K562 (cell line): ENCODE data around the gene PRDX2. TPM values are rescaled to one million over a fixed set of nuclear protein-coding genes. Genes with fewer than 3 reads are reported as not detected.

ENCODE experiments used
- ATF1 ChIP-seq, 2 experiments: fragments of 450-650 bp in 1 of 2; IDR thresholded peaks; 2 replicates each; pipeline ENCODE4 v1.6.1; 2016; ENCODE audit warnings: missing compliant biosample characterization in 1 of 2, missing genetic modification characterization in 1 of 2
- CREB1 ChIP-seq, 2 experiments: sonication (generic) in 1 of 2; formaldehyde crosslinking in 1 of 2; IDR thresholded peaks; 2 replicates each; pipeline versions ENCODE4 v1.6.1 to v1.8.0; 2012 to 2022; ENCODE audit warnings: inconsistent platforms in 1 of 2, mild to moderate bottlenecking in 1 of 2, missing genetic modification reagents in 1 of 2, moderate library complexity in 1 of 2
- CREM ChIP-seq: IDR thresholded peaks from 2 replicates; pipeline ENCODE4 v1.6.1; 2014; ENCODE audit warnings: antibody characterized with exemption, low read depth
- E2F1 ChIP-seq: sonication (generic); formaldehyde crosslinking; IDR thresholded peaks from 2 replicates; pipeline ENCODE4 v1.8.1; 2023; ENCODE audit warnings: mild to moderate bottlenecking, missing genetic modification reagents, moderate library complexity
- EGR1 ChIP-seq: fragments of 450-650 bp; conservative IDR thresholded peaks from 2 replicates; pipeline ENCODE4 v1.6.1; 2017; ENCODE audit warnings: mild to moderate bottlenecking
- EP400 ChIP-seq: fragments of 450-650 bp; IDR thresholded peaks from 2 replicates; pipeline ENCODE4 v1.6.1; 2017; ENCODE audit warnings: antibody characterized with exemption, mild to moderate bottlenecking, moderate library complexity
- ETV6 ChIP-seq, 3 experiments: fragments of 150-350 bp in 1 of 3; sonication (generic) in 1 of 3; formaldehyde crosslinking in 1 of 3; IDR thresholded peaks; 2 replicates each; pipeline versions ENCODE4 v1.6.1 to v1.8.0; 2014 to 2022; ENCODE audit warnings: borderline replicate concordance in 2 of 3, low read depth in 2 of 3, antibody characterized with exemption in 1 of 3, low read length in 1 of 3, mild to moderate bottlenecking in 1 of 3, missing genetic modification reagents in 1 of 3
- FUS ChIP-seq: fragments of 200-400 bp; formaldehyde crosslinking; optimal IDR thresholded peaks from 2 replicates; pipeline ENCODE3; 2017; ENCODE audit warnings: low read depth, low read length
- HDAC2 ChIP-seq: fragments of 450-650 bp; IDR thresholded peaks from 2 replicates; pipeline ENCODE4 v1.6.1; 2016; ENCODE audit warnings: mild to moderate bottlenecking
- HDAC6 ChIP-seq: IDR thresholded peaks from 2 replicates; pipeline ENCODE4 v1.6.1; 2012; ENCODE audit warnings: low read depth, mild to moderate bottlenecking, control low read depth, inconsistent platforms, low read length, moderate library complexity
- HMBOX1 ChIP-seq: sonication (generic); IDR thresholded peaks from 2 replicates; pipeline ENCODE4 v1.6.1; 2016
- HMGN3 ChIP-seq: IDR thresholded peaks from 2 replicates; pipeline ENCODE4 v1.6.1; 2011; ENCODE audit warnings: borderline replicate concordance, low read depth, mild to moderate bottlenecking, mixed read lengths, low read length; ENCODE audit not compliant: insufficient read length; ENCODE audit errors: extremely low read depth
- HNRNPK ChIP-seq: fragments of 200-400 bp; formaldehyde crosslinking; IDR thresholded peaks from one replicate; pipeline ENCODE4 v1.6.1; 2018; ENCODE audit warnings: mild to moderate bottlenecking, low read depth, low read length; ENCODE audit not compliant: poor library complexity, severe bottlenecking
- MBD2 ChIP-seq: sonication (generic); IDR thresholded peaks from 2 replicates; pipeline ENCODE4 v1.6.1; 2016; ENCODE audit warnings: low read depth, borderline replicate concordance
- NBN ChIP-seq: fragments of 450-650 bp; IDR thresholded peaks from 2 replicates; pipeline ENCODE4 v1.6.1; 2016; ENCODE audit warnings: low read depth, mild to moderate bottlenecking
- NR1H2 ChIP-seq: sonication (generic); formaldehyde crosslinking; IDR thresholded peaks from 2 replicates; pipeline ENCODE4 v1.4.0; 2020; ENCODE audit warnings: mild to moderate bottlenecking, missing genetic modification reagents
- PML ChIP-seq: IDR thresholded peaks from 2 replicates; pipeline ENCODE4 v1.6.1; 2012; ENCODE audit warnings: low read length, inconsistent platforms
- POLR2AphosphoS5 ChIP-seq: IDR thresholded peaks from 2 replicates; pipeline ENCODE4 v1.6.1; 2011; ENCODE audit warnings: mild to moderate bottlenecking, low read depth, low read length, moderate library complexity; ENCODE audit not compliant: control insufficient read depth, insufficient read depth
- SAFB ChIP-seq: fragments of 200-400 bp; formaldehyde crosslinking; IDR thresholded peaks from 2 replicates; pipeline ENCODE4 v1.6.1; 2017; ENCODE audit warnings: low read depth, low read length, borderline replicate concordance
- TARDBP ChIP-seq: fragments of 450-650 bp; IDR thresholded peaks from 2 replicates; pipeline ENCODE4 v1.6.1; 2016
- TBP ChIP-seq: optimal IDR thresholded peaks from 2 replicates; pipeline ENCODE3; 2011; ENCODE audit warnings: low read depth, low read length, improper control_type of control experiment
- ZBTB33 ChIP-seq: sonication (generic); formaldehyde crosslinking; IDR thresholded peaks from 2 replicates; pipeline ENCODE4 v1.8.1; 2023; ENCODE audit warnings: mild to moderate bottlenecking, missing genetic modification reagents
- ZNF445 ChIP-seq: fragments of 250-450 bp; sonication (Bioruptor Pico); IDR thresholded peaks from 2 replicates; pipeline ENCODE4 v1.4.0; 2020; ENCODE audit warnings: low read depth, mild to moderate bottlenecking, moderate library complexity
- ZNF780A ChIP-seq: fragments of 250-450 bp; sonication (Bioruptor Pico); IDR thresholded peaks from 2 replicates; pipeline ENCODE4 v1.5.0; 2021; ENCODE audit warnings: mild to moderate bottlenecking
- polyA plus RNA-seq, 8 experiments: library from polyadenylated mRNA; depleted of rRNA in 4 of 8; stranded (reverse) in 5 of 8; unstranded in 3 of 8; fragments of >200 nt; fragmentation: Nextera tagmentation in 2 of 8; fragmentation: Illumina TruSeq in 1 of 8; extraction: Ambion mirVana in 2 of 8; extraction: Trizol in 1 of 8; gene quantifications; 2 replicates each; pipeline versions ENCODE4 v1.2.1 to v1.2.3, GENCODE V29; 2011 to 2014; ENCODE audit warnings: inconsistent platforms in 1 of 8, missing spikeins in 1 of 8
- total RNA-seq, 7 experiments: library from RNA; depleted of rRNA in 6 of 7; stranded (reverse); fragments of >200 nt in 6 of 7; fragmentation: Illumina TruSeq in 2 of 7; extraction: Trizol in 2 of 7; gene quantifications; 2 replicates each; pipeline versions ENCODE4 v1.2.1 to v1.2.3, GENCODE V29; 2011 to 2021; ENCODE audit warnings: low replicate concordance in 1 of 7

The PRDX2 gene
- total and polyA plus RNA-seq, 9 of the 15 experiments (the other 6 are each of a cell fraction or from before 2014, with no cell fraction given) = 206 to 1,183 (median 415) TPM

- TF ChIP-seq ETV6 (IDR thresholded peaks at IDR 0.05; ENCODE audit: borderline replicate concordance in 1 of 2, low read depth in 2 of 2, low read length in 1 of 2) = 0 out of 4 replicates have a peak, but pooled peaks of 1 of the 2 experiments have one; percentile 22
- TF ChIP-seq ETV6 (CRISPR knock-in tag; IDR thresholded peaks at IDR 0.05; ENCODE audit: borderline replicate concordance) = no peak
- TF ChIP-seq ZNF445 (CRISPR knock-in tag) = no peak
- no peak for TF ChIP-seq HDAC6
- peak; percentile 96 for TF ChIP-seq HMGN3
- peak; percentile 88 for TF ChIP-seq FUS
- TF ChIP-seq ZBTB33 = no peak
- no peak for TF ChIP-seq POLR2AphosphoS5
- peak; percentile 55 for TF ChIP-seq TBP
- TF ChIP-seq HMBOX1 = no peak
- TF ChIP-seq PML = peak; percentile 27; the same call in 1 of the 2 replicates
- TF ChIP-seq MBD2 = peak; percentile 93
- TF ChIP-seq HNRNPK = no peak
- TF ChIP-seq EP400 = peak; percentile 42; the same call in 1 of the 2 replicates
- peak; percentile 47 for TF ChIP-seq CREM
- TF ChIP-seq CREB1 (IDR thresholded peaks at IDR 0.05) = no peak
- peak; percentile 68 for TF ChIP-seq CREB1 (CRISPR knock-in tag; IDR thresholded peaks at IDR 0.05)
- TF ChIP-seq NBN = peak; percentile 39; the same call in 1 of the 2 replicates
- TF ChIP-seq TARDBP = 0 out of 2 replicates have a peak, but pooled peaks have one; percentile 24
- peak; percentile 57 for TF ChIP-seq EGR1
- peak; percentile 84 for TF ChIP-seq E2F1 (CRISPR knock-in tag)
- no peak for TF ChIP-seq ATF1 (CRISPR knock-in tag; IDR thresholded peaks at IDR 0.05)
- peak; percentile 76 for TF ChIP-seq ATF1 (tag; IDR thresholded peaks at IDR 0.05)
- TF ChIP-seq SAFB = peak; percentile 32; the same call in 1 of the 2 replicates
- TF ChIP-seq NR1H2 = peak; percentile 38; the same call in 1 of the 2 replicates
- 0 out of 2 replicates have a peak, but pooled peaks have one; percentile 38 for TF ChIP-seq ZNF780A
- TF ChIP-seq HDAC2 = peak; percentile 75; the same call in 1 of the 2 replicates
Measured at GRCh38 chr19:12789904-12790619, 11.5 kb downstream of the PRDX2 start (continued).
